GM12892 (cell line): ENCODE measurements around the gene TM9SF3.

Source experiments
- POLR2A ChIP-seq: IDR thresholded peaks from 2 replicates; pipeline ENCODE4 v1.6.1; 2011; ENCODE audit warnings: low read depth, low read length, control low read depth
- TAF1 ChIP-seq: IDR thresholded peaks from 2 replicates; pipeline ENCODE4 v1.6.1; 2011; ENCODE audit warnings: low read depth, mild to moderate bottlenecking, control low read depth, low read length, borderline replicate concordance

- TF ChIP-seq POLR2A (no peak), TAF1 (no peak)
Measured at GRCh38 chr10:96591946-96592345, 5.1 kb upstream of the TM9SF3 start.
